Stimulated activated naive B cell treated with anti-CD40 and anti-IgM and Interleukin-4, amounts not matched to agents 10 μg/mL and 1 μg/mL and 100 μg/mL, for 72 hours (primary cell): ENCODE results near the gene SYNE2.

Experiments used
- ATAC-seq, 2 donors: fragments of 150-1000 bp; cut with Tn5 transposase; replicated peaks; 2 replicates each; pipeline ENCODE4 v1.10.0; 2021; ENCODE audit warnings: moderate library complexity in 1 of 2
- DNase-seq: peaks from one replicate; pipeline ENCODE4 v3.0.0; 2021
- H3K27ac Mint-ChIP-seq: one replicate; pipeline ENCODE4 v1.8.0; 2022; ENCODE audit warnings: mild to moderate bottlenecking, mixed read lengths
- H3K27me3 Mint-ChIP-seq, 2 donors: one replicate each; pipeline ENCODE4 v1.8.0; 2022; ENCODE audit warnings: mixed read lengths in 2 of 2
- H3K36me3 Mint-ChIP-seq, 2 donors: one replicate each; pipeline ENCODE4 v1.8.0; 2022; ENCODE audit warnings: mixed read lengths in 2 of 2, mild to moderate bottlenecking in 1 of 2
- H3K4me1 Mint-ChIP-seq, 2 donors: one replicate each; pipeline ENCODE4 v1.8.0; 2022; ENCODE audit warnings: mixed read lengths in 2 of 2, mild to moderate bottlenecking in 1 of 2
- H3K4me3 Mint-ChIP-seq, 2 donors: one replicate each; pipeline ENCODE4 v1.8.0; 2022; ENCODE audit warnings: mild to moderate bottlenecking in 2 of 2, mixed read lengths in 2 of 2, moderate library complexity in 1 of 2
- H3K9me3 Mint-ChIP-seq, 2 donors: one replicate each; pipeline ENCODE4 v1.8.0; 2022; ENCODE audit warnings: mixed read lengths in 2 of 2, mild to moderate bottlenecking in 1 of 2

The SYNE2 gene

GRCh38 chr14:63887899-63888298, 35.1 kb downstream of the SYNE2 start:
- Mint-ChIP-seq H3K4me3 (no peak overlapping the region), H3K27ac (no peak overlapping the region), H3K27me3 (no peaks in the 10 kb centered on the region), H3K9me3 (no peaks in the 10 kb centered on the region), H3K36me3 (no peaks in the 10 kb centered on the region), H3K4me1 (peaks cover 2 to 6% of the 10 kb centered on the region in 2 donors)
- no peak for ATAC-seq
- DNase-seq = no peak

- H3K9me3 Mint-ChIP-seq = no peaks in the 10 kb centered on the region
- no peaks in the 10 kb centered on the region for H3K36me3 Mint-ChIP-seq
- ATAC-seq = no peak
- DNase-seq = no peak
- no peak overlapping the region for H3K4me3 Mint-ChIP-seq
- no peaks in the 10 kb centered on the region for H3K27me3 Mint-ChIP-seq
- H3K27ac Mint-ChIP-seq = no peak overlapping the region
- H3K4me1 Mint-ChIP-seq = peaks cover 2 to 6% of the 10 kb centered on the region in 2 donors
Observed at GRCh38 chr14:63890553-63890952, 37.7 kb downstream of the SYNE2 start.

- peaks cover 2 to 6% of the 10 kb centered on the region in 2 donors for H3K4me1 Mint-ChIP-seq
- H3K9me3 Mint-ChIP-seq = no peaks in the 10 kb centered on the region
- DNase-seq = no peak
- H3K4me3 Mint-ChIP-seq = no peak overlapping the region
- H3K27me3 Mint-ChIP-seq = no peaks in the 10 kb centered on the region
- no peak overlapping the region for H3K27ac Mint-ChIP-seq
- H3K36me3 Mint-ChIP-seq = no peaks in the 10 kb centered on the region
- no peak for ATAC-seq
Observed at GRCh38 chr14:63891148-63891975, 38.6 kb downstream of the SYNE2 start.

DNA sequence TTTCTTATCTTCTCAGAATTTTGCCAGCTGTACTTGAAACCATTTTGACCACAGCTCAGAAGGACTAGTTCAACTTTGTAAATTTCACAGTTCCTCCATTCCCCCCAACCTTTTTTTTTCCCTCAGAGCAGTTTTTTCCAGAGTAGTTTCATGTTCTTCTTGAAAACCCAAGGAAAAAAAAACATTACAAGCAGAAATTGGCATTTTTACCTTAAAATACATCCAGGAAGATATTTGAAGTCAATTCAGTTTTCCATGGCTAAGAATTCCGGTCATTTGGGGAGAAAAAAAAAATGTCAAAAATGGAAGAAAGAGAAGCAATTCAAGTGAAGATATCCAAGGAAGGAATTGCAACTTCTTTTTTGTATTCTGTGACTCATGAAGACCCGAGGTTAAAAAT, 39.5 kb downstream of the SYNE2 start:
- H3K27ac Mint-ChIP-seq = no peak overlapping the region
- H3K4me1 Mint-ChIP-seq = peaks cover 2 to 6% of the 10 kb centered on the region in 2 donors
- no peaks in the 10 kb centered on the region for H3K9me3 Mint-ChIP-seq
- no peaks in the 10 kb centered on the region for H3K27me3 Mint-ChIP-seq
- no peak overlapping the region for H3K4me3 Mint-ChIP-seq
- DNase-seq (no peak), ATAC-seq (no peak)
- no peaks in the 10 kb centered on the region for H3K36me3 Mint-ChIP-seq

DNA sequence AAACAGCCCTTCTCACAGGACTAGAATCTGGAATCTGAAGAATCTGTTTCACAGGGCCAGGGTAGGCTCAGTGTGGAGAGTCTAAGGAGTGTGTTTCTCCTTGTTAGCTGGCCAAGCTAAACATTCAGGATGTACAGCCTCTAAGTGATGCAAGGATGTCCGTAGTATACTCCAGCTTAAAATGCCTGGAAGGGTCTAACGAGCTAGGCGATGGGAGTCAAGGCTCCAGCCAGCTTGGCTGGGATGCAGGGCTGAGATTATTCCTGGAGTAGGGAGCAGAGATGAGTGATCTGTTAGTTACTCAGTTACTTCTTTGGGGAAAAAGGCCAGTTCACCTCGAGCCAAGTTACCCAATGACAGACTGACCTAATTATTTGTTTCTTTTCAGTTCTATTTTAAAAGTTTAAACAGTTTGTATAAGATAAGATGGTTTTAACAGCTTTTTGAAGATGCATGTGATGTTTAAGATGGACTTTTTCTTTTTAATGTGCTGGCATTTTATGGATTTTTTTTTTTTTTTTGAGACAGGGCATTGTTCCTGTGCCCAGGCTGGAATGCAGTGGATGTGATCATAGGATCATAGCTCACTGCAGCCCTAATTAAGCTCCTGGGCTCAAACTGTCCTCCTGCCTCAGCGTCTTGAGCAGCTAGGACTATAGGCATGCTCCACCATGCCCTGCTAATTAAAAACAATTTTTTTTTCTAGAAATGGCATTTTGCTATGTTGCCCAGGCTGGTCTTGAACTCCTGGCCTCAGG, 41.1 kb downstream of the SYNE2 start:
- H3K36me3 Mint-ChIP-seq = no peaks in the 10 kb centered on the region
- no peak overlapping the region for H3K4me3 Mint-ChIP-seq
- no peak for ATAC-seq
- H3K27me3 Mint-ChIP-seq = no peaks in the 10 kb centered on the region
- no peak overlapping the region for H3K27ac Mint-ChIP-seq
- no peaks in the 10 kb centered on the region for H3K9me3 Mint-ChIP-seq
- peaks cover 3 to 6% of the 10 kb centered on the region in 2 donors for H3K4me1 Mint-ChIP-seq
- no peak for DNase-seq

- peaks cover 0 to 3% of the 10 kb centered on the region in 2 donors for H3K36me3 Mint-ChIP-seq
- H3K27me3 Mint-ChIP-seq = no peaks in the 10 kb centered on the region
- H3K4me1 Mint-ChIP-seq = peaks cover 8% of the 10 kb centered on the region in 2 donors
- no peak overlapping the region for H3K4me3 Mint-ChIP-seq
- H3K27ac Mint-ChIP-seq = no peak overlapping the region
- peaks cover 1 to 4% of the 10 kb centered on the region in 2 donors for H3K9me3 Mint-ChIP-seq
- no peak for ATAC-seq
- DNase-seq = no peak
Observed at GRCh38 chr14:63895510-63895909, 42.7 kb downstream of the SYNE2 start.

DNA sequence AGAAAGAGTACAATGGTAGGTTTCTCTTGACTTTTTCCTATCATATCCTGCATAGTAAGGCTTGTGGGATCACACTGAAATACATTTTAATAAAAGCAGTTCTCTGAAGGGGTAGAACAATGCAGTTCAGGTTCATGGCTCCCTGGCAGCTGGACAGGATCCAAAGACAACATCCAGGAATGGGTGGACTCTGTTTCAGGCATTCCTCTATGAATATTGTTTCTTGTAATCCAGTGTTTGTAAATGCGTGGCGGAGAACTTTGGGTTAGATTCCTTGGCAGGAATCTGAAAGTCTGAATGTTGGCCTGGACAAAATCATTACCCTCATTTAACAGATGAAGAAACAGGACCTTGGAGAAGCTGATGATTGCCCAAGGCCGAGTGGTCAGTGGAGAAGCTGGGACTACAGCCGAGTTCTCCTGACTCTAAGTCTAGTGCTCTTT, 43.5 kb downstream of the SYNE2 start:
- DNase-seq (no peak), ATAC-seq (no peak)
- peaks cover 0 to 3% of the 10 kb centered on the region in 2 donors for H3K36me3 Mint-ChIP-seq
- H3K27me3 Mint-ChIP-seq = no peaks in the 10 kb centered on the region
- no peak overlapping the region for H3K27ac Mint-ChIP-seq
- no peak overlapping the region for H3K4me3 Mint-ChIP-seq
- peaks cover 1 to 4% of the 10 kb centered on the region in 2 donors for H3K9me3 Mint-ChIP-seq
- peaks cover 10 to 12% of the 10 kb centered on the region in 2 donors for H3K4me1 Mint-ChIP-seq

- Mint-ChIP-seq H3K36me3 (peaks cover 0 to 3% of the 10 kb centered on the region in 2 donors), H3K4me1 (peaks cover 10 to 13% of the 10 kb centered on the region in 2 donors), H3K4me3 (no peak overlapping the region), H3K27me3 (no peaks in the 10 kb centered on the region), H3K27ac (no peak overlapping the region), H3K9me3 (peaks cover 1 to 4% of the 10 kb centered on the region in 2 donors)
- DNase-seq (no peak), ATAC-seq (no peak)
Observed at GRCh38 chr14:63897721-63898163, 44.9 kb downstream of the SYNE2 start.

DNA sequence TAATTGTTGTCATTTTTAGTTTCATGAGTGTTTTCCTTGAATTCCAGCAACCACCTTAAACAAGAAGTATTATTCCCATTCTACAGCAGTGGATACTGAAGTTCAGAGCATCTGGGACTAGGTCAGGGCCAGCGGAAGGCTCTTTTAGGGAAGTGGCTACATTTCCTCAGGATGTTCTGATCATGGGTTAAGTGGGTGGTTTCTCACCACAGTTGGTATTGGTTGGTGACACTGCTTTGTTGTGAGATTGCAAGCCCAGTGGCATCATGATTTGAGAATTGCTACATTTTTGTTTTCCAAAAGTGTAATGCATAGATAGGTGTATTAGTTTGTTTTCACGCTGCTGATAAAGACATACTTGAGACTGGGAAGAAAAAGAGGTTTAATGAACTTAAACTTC, 47.1 kb downstream of the SYNE2 start:
- no peak overlapping the region for H3K4me3 Mint-ChIP-seq
- peak; percentile 71 to 72 for ATAC-seq
- DNase-seq = no peak
- H3K27ac Mint-ChIP-seq = peak overlapping the region; percentile 3
- H3K36me3 Mint-ChIP-seq = peaks cover 0 to 3% of the 10 kb centered on the region in 2 donors
- peaks cover 1 to 4% of the 10 kb centered on the region in 2 donors for H3K9me3 Mint-ChIP-seq
- H3K4me1 Mint-ChIP-seq = peaks cover 10 to 13% of the 10 kb centered on the region in 2 donors
- H3K27me3 Mint-ChIP-seq = no peaks in the 10 kb centered on the region

GRCh38 chr14:63901434-63902085, 48.8 kb downstream of the SYNE2 start:
- no peak for ATAC-seq

GRCh38 chr14:63902375-63902976, 49.7 kb downstream of the SYNE2 start:
- Mint-ChIP-seq H3K4me1 (peaks cover 10 to 13% of the 10 kb centered on the region in 2 donors), H3K9me3 (peaks cover 1 to 4% of the 10 kb centered on the region in 2 donors), H3K27ac (no peak overlapping the region), H3K36me3 (peaks cover 0 to 3% of the 10 kb centered on the region in 2 donors), H3K27me3 (no peaks in the 10 kb centered on the region), H3K4me3 (no peak overlapping the region)
- no peak for DNase-seq
- no peak for ATAC-seq

More at GRCh38 chr14:63901434-63902085, 48.8 kb downstream of the SYNE2 start:
- Mint-ChIP-seq H3K4me3 (no peak overlapping the region), H3K4me1 (peaks cover 10 to 13% of the 10 kb centered on the region in 2 donors), H3K27ac (no peak overlapping the region), H3K36me3 (peaks cover 0 to 3% of the 10 kb centered on the region in 2 donors), H3K27me3 (no peaks in the 10 kb centered on the region), H3K9me3 (peaks cover 1 to 4% of the 10 kb centered on the region in 2 donors)
- no peak for DNase-seq

GRCh38 chr14:63904724-63905123, 51.9 kb downstream of the SYNE2 start:
- H3K9me3 Mint-ChIP-seq = peaks cover 1 to 4% of the 10 kb centered on the region in 2 donors
- H3K4me3 Mint-ChIP-seq = no peak overlapping the region
- H3K27me3 Mint-ChIP-seq = no peaks in the 10 kb centered on the region
- peaks cover 17 to 21% of the 10 kb centered on the region in 2 donors for H3K4me1 Mint-ChIP-seq
- DNase-seq (no peak), ATAC-seq (no peak)
- H3K36me3 Mint-ChIP-seq = peaks cover 0 to 3% of the 10 kb centered on the region in 2 donors
- H3K27ac Mint-ChIP-seq = no peak overlapping the region

DNA sequence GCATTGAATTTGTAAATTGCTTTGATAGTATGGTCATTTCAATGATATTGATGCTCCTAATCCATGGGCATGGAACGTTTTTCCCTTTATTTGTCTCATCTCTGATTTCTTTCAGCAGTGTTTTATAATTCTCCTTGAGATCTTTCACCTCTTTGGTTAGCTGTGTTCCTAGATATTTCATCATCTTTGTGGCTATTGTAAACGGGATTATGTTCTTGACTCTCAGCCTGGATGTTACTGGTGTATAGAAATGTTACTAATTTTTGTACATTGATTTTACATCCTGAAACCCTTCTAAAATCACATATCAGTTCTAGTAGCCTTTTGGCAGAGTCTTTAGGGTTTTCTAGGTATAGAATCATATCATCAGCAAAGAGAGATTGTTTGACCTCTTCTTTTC, 52.6 kb downstream of the SYNE2 start:
- Mint-ChIP-seq H3K4me3 (no peak overlapping the region), H3K9me3 (no peaks in the 10 kb centered on the region), H3K27ac (no peak overlapping the region), H3K4me1 (peaks cover 11 to 15% of the 10 kb centered on the region in 2 donors), H3K36me3 (no peaks in the 10 kb centered on the region), H3K27me3 (no peaks in the 10 kb centered on the region)
- ATAC-seq (no peak), DNase-seq (no peak)
